Natural killer cell (primary cell): ENCODE measurements around the gene AGBL2. TPM values are rescaled to one million over a fixed set of nuclear protein-coding genes. Genes with fewer than 3 reads are reported as not detected.
A peak's percentile ranks its signal among the peaks of the same experiment; 100 is the strongest.

Source experiments
- ATAC-seq, 3 donors: fragments of 150-1000 bp in 2 of 3; fragments of 200-7000 bp in 1 of 3; cut with Tn5 transposase; 1 replicate in 1 of 3; 2 replicates in 2 of 3; pipeline ENCODE4 v1.10.0; 2021; ENCODE audit warnings: mild to moderate bottlenecking in 2 of 3, moderate library complexity in 2 of 3
- DNase-seq, 2 donors: peaks; one replicate each; pipeline versions ENCODE4 v3.0.0 to v3.0.0-alpha.2; 2013 to 2021; ENCODE audit warnings: mixed read lengths in 1 of 2
- H3K27ac ChIP-seq: one replicate; pipeline ENCODE4 v1.5.1; 2013; ENCODE audit warnings: mild to moderate bottlenecking, low read length
- H3K27me3 ChIP-seq: one replicate; pipeline ENCODE4 v1.6.1; 2013; ENCODE audit warnings: low read length; ENCODE audit not compliant: control insufficient read depth, insufficient read depth
- H3K36me3 ChIP-seq: one replicate; pipeline ENCODE4 v1.6.1; 2013; ENCODE audit warnings: low read length; ENCODE audit not compliant: control insufficient read depth, insufficient read depth
- H3K4me1 ChIP-seq: one replicate; pipeline ENCODE4 v1.6.1; 2013; ENCODE audit warnings: low read length; ENCODE audit not compliant: control insufficient read depth, insufficient read depth
- H3K4me3 ChIP-seq: one replicate; pipeline ENCODE4 v1.5.1; 2013; ENCODE audit warnings: low read length
- H3K9me3 ChIP-seq: one replicate; pipeline ENCODE4 v1.6.1; 2013; ENCODE audit warnings: low read length; ENCODE audit not compliant: control insufficient read depth, insufficient read depth
- H3K27ac Mint-ChIP-seq, 2 donors: one replicate each; pipeline ENCODE4 v1.8.0; 2022; ENCODE audit warnings: mild to moderate bottlenecking in 2 of 2, mixed read lengths in 2 of 2, moderate library complexity in 1 of 2
- H3K27me3 Mint-ChIP-seq, 2 donors: one replicate each; pipeline ENCODE4 v1.8.0; 2022; ENCODE audit warnings: low read depth in 2 of 2, mixed read lengths in 2 of 2
- H3K36me3 Mint-ChIP-seq: one replicate; pipeline ENCODE4 v1.8.0; 2022; ENCODE audit warnings: mixed read lengths
- H3K4me1 Mint-ChIP-seq, 2 donors: one replicate each; pipeline ENCODE4 v1.8.0; 2022; ENCODE audit warnings: mixed read lengths in 2 of 2
- H3K4me3 Mint-ChIP-seq: one replicate; pipeline ENCODE4 v1.8.0; 2022; ENCODE audit warnings: mild to moderate bottlenecking, moderate library complexity, mixed read lengths
- H3K9me3 Mint-ChIP-seq, 2 donors: one replicate each; pipeline ENCODE4 v1.8.0; 2022; ENCODE audit warnings: mixed read lengths in 2 of 2
- CTCF ChIP-seq: fragments of 200-600 bp; IDR thresholded peaks from one replicate; pipeline ENCODE4 v1.8.0; 2022; ENCODE audit warnings: antibody characterized with exemption
- WGBS: methylation state at CpG from one replicate; pipeline ENCODE4 v1.1.7; 2013; ENCODE audit warnings: missing lambda C conversion rate; ENCODE audit not compliant: insufficient coverage; 5-methylcytosine and 5-hydroxymethylcytosine counted together
- intact Hi-C: fragments of 100-400 bp; cut with micrococcal nuclease; formaldehyde crosslinking; loops from one replicate; pipeline ENCODE4 v1.14.2; 2022
- total RNA-seq, 4 donors: library from RNA; stranded (reverse); fragments of 120-200 nt in 1 of 4; gene quantifications; one replicate each; pipeline versions ENCODE4 v1.2.3 to v1.2.4, GENCODE V29; 2013 to 2022

AGBL2 gene
- total RNA-seq, 3 donors from 2014 or later (not counting 1 experiment from before 2014, with no cell fraction given), result 6.1 to 8.5 (median 8.2) TPM

- peaks cover 17% of the 10 kb centered on the region for H3K4me1 ChIP-seq
- intact Hi-C loops, result no loop called here
- ATAC-seq, result no peak
- DNase-seq, result no peak
- no peak overlapping the region for H3K27ac ChIP-seq
- Mint-ChIP-seq H3K4me3 (no peak overlapping the region), H3K36me3 (peaks cover 9% of the 10 kb centered on the region), H3K27ac (no peak overlapping the region), H3K9me3 (no peaks in the 10 kb centered on the region), H3K4me1 (peaks cover 20 to 22% of the 10 kb centered on the region in 2 donors), H3K27me3 (peaks cover 0 to 5% of the 10 kb centered on the region in 2 donors)
- no peaks in the 10 kb centered on the region for H3K27me3 ChIP-seq
- 61% methylated on average over 3 of the region's 3 CpGs for WGBS
- no peak for TF ChIP-seq CTCF
- H3K9me3 ChIP-seq, result no peaks in the 10 kb centered on the region
- H3K4me3 ChIP-seq, result no peak overlapping the region
- H3K36me3 ChIP-seq, result peaks cover 21% of the 10 kb centered on the region
Measured at GRCh38 chr11:47617417-47617809, 97.8 kb downstream of the AGBL2 start.

- no peak overlapping the region for H3K27ac ChIP-seq
- WGBS, result 91% methylated on average over 10 of the region's 10 CpGs
- H3K4me1 ChIP-seq, result peaks cover 19% of the 10 kb centered on the region
- H3K27ac Mint-ChIP-seq, result no peak overlapping the region
- no peak overlapping the region for H3K4me3 ChIP-seq
- peaks cover 0 to 5% of the 10 kb centered on the region in 2 donors for H3K27me3 Mint-ChIP-seq
- intact Hi-C loops, result no loop called here
- peaks cover 9% of the 10 kb centered on the region for H3K36me3 Mint-ChIP-seq
- H3K9me3 ChIP-seq, result no peaks in the 10 kb centered on the region
- peak overlapping the region; percentile 81 for H3K4me3 Mint-ChIP-seq
- no peak for TF ChIP-seq CTCF
- DNase-seq (peak in 1 of 2 donors; percentile 35), ATAC-seq (no peak)
- H3K27me3 ChIP-seq, result no peaks in the 10 kb centered on the region
- H3K9me3 Mint-ChIP-seq, result no peaks in the 10 kb centered on the region
- peaks cover 20% of the 10 kb centered on the region for H3K36me3 ChIP-seq
- H3K4me1 Mint-ChIP-seq, result peaks cover 20 to 22% of the 10 kb centered on the region in 2 donors
Measured at GRCh38 chr11:47616726-47617416, 98.3 kb downstream of the AGBL2 start.

- no peaks in the 10 kb centered on the region for H3K9me3 ChIP-seq
- no peak for DNase-seq
- no peaks in the 10 kb centered on the region for H3K27me3 ChIP-seq
- peaks cover 0 to 5% of the 10 kb centered on the region in 2 donors for H3K27me3 Mint-ChIP-seq
- H3K36me3 Mint-ChIP-seq, result peaks cover 9% of the 10 kb centered on the region
- H3K4me1 Mint-ChIP-seq, result peaks cover 20 to 22% of the 10 kb centered on the region in 2 donors
- no peak overlapping the region for H3K27ac ChIP-seq
- peak overlapping the region; percentile 81 for H3K4me3 Mint-ChIP-seq
- intact Hi-C loops, result no loop called here
- no peaks in the 10 kb centered on the region for H3K9me3 Mint-ChIP-seq
- peaks cover 23% of the 10 kb centered on the region for H3K4me1 ChIP-seq
- no peak for ATAC-seq
- no peak for TF ChIP-seq CTCF
- peaks cover 4% of the 10 kb centered on the region for H3K36me3 ChIP-seq
- no peak overlapping the region for H3K27ac Mint-ChIP-seq
- H3K4me3 ChIP-seq, result no peak overlapping the region
Measured at GRCh38 chr11:47615249-47615648, 99.9 kb downstream of the AGBL2 start.

- Mint-ChIP-seq H3K27me3 (peaks cover 2 to 11% of the 10 kb centered on the region in 2 donors), H3K9me3 (no peaks in the 10 kb centered on the region), H3K36me3 (no peaks in the 10 kb centered on the region), H3K4me3 (no peak overlapping the region), H3K27ac (no peak overlapping the region), H3K4me1 (peaks cover 14 to 19% of the 10 kb centered on the region in 2 donors)
- ATAC-seq (no peak), DNase-seq (no peak)
- no peaks in the 10 kb centered on the region for H3K9me3 ChIP-seq
- H3K4me1 ChIP-seq, result peaks cover 15% of the 10 kb centered on the region
- H3K27ac ChIP-seq, result no peak overlapping the region
- 50% methylated on average over 6 of the region's 6 CpGs for WGBS
- H3K36me3 ChIP-seq, result no peaks in the 10 kb centered on the region
- intact Hi-C loops, result no loop called here
- no peaks in the 10 kb centered on the region for H3K27me3 ChIP-seq
- no peak overlapping the region for H3K4me3 ChIP-seq
- TF ChIP-seq CTCF, result no peak
Measured at GRCh38 chr11:47611348-47611794, 103.8 kb downstream of the AGBL2 start.
